CD4-positive, alpha-beta T cell treated with Interleukin-21 for 1 hour (primary cell): ENCODE data around the gene NME4.

Experiments
- DNase-seq: peaks from one replicate; pipeline ENCODE4 v3.0.0-alpha.2; 2020

NME4 gene

DNA sequence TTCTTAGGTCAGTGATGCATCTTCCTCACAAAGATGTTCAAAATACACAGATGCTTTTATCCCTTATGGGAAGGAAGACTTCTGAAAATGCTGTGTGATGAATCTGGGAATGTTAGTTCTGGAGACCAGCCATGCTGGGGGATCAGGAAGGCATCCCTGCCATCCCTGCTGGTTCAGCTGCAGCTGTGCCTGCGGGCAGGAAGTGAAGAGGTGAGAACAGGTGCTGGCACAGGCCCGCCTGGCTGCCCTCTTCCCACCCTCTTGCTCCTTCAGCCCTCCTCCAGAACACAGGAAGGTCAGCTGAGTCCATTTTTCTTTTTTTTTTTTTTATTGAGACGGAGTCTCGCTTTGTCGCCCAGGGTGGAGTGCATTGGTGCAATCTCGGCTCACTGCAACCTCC lies 43.6 kb downstream of the NME4 start:
- no peak for DNase-seq

- no peak for DNase-seq
Measured at GRCh38 chr16:441447-441846, 44.4 kb downstream of the NME4 start.

DNA sequence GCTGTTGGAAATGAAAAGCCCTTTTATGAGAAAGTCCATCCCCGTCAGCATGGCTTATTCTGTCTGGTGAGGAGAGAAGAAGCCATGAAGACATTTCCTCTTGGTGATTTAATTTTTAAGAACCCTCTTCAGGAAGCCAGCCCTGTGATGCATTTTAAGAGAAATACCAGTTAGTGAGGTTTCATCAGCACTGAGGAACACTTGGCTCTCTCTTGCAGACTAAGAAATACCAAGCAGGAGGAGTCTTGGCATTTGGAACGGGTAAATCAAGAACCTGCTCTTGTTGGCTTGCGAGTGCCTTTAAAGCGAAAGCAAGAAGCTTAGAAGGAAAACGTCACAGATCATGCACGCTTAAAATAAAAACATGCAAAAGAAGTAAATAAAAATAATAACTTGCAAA lies 46.0 kb downstream of the NME4 start:
- no peak for DNase-seq

GRCh38 chr16:444027-444426 lies 47.0 kb downstream of the NME4 start:
- no peak for DNase-seq

GRCh38 chr16:445566-445965 lies 48.6 kb downstream of the NME4 start:
- no peak for DNase-seq
